CD4-positive, alpha-beta T cell treated with Interleukin-10 for 1 hour (primary cell): ENCODE measurements around the gene CDH5.
"Not testable (repeated sequence)": the region's sequence is repeated elsewhere in the genome, so short reads cannot be mapped to it uniquely, and the experiment has no call there.

ENCODE experiments used
- DNase-seq: peaks from one replicate; pipeline ENCODE4 v3.0.0-alpha.2; 2020

The CDH5 gene

GRCh38 chr16:66366433-66367299 lies at the start of gene CDH5:
Gene CDH5 (plus strand): TSS chr16:66366691. CDS start chr16:66379338, 12,647 bp downstream.
- no peak for DNase-seq

GRCh38 chr16:66318505-66318904 lies 48.0 kb upstream of the CDH5 start:
- DNase-seq, result no peak

GRCh38 chr16:66320774-66321173 lies 45.7 kb upstream of the CDH5 start:
- no peak for DNase-seq

- no peak for DNase-seq
These were observed 44.3 kb upstream of the CDH5 start for GRCh38 chr16:66322174-66322573.

- DNase-seq, result no peak
These were observed 41.5 kb upstream of the CDH5 start for GRCh38 chr16:66324815-66325515.

GRCh38 chr16:66325717-66326376 lies 40.6 kb upstream of the CDH5 start:
- DNase-seq, result no peak

- no peak for DNase-seq
These were observed 39.4 kb upstream of the CDH5 start for GRCh38 chr16:66326991-66327513.

GRCh38 chr16:66328282-66328681 lies 38.2 kb upstream of the CDH5 start:
- no peak for DNase-seq

- not testable (repeated sequence) for DNase-seq
These were observed 35.0 kb upstream of the CDH5 start for GRCh38 chr16:66331464-66331863.

GRCh38 chr16:66332634-66333610 lies 33.6 kb upstream of the CDH5 start:
- no peak for DNase-seq

GRCh38 chr16:66334853-66335574 lies 31.5 kb upstream of the CDH5 start:
- no peak for DNase-seq

- DNase-seq, result no peak
These were observed 30.7 kb upstream of the CDH5 start for GRCh38 chr16:66335704-66336329.

- no peak for DNase-seq
These were observed 28.9 kb upstream of the CDH5 start for GRCh38 chr16:66337463-66338188.

GRCh38 chr16:66342294-66342900 lies 24.1 kb upstream of the CDH5 start:
- DNase-seq, result no peak

GRCh38 chr16:66344533-66345145 lies 21.9 kb upstream of the CDH5 start:
- DNase-seq, result peak; percentile 39

- DNase-seq, result no peak
These were observed 20.3 kb upstream of the CDH5 start for GRCh38 chr16:66346221-66346620.

GRCh38 chr16:66352304-66352703 lies 14.2 kb upstream of the CDH5 start:
- no peak for DNase-seq

- DNase-seq, result no peak
These were observed 13.4 kb upstream of the CDH5 start for GRCh38 chr16:66353055-66353454.
